Measurements from ENCODE around the gene SCN5A.

DNA sequence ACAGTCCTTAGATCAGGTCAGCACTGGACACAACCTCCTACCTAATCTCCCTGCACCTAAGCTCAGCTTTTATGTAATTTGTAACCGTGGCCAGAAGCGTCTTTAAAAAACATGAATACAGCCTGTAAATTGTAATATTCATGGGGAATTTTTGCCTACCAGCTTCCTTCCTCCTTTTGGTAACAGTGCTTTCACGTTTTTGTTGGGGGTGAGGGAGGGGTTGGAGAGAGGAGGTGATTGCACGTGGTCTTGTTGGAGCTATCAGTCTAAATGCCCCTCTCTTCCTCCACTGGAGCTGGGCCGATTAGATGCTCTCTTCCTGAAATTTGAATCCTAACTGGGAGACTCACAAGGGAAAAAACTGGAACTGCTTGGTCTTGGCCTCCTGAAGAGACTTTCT, 35.1 kb upstream of the SCN5A start:
- TF ChIP-seq, protein P1, sequence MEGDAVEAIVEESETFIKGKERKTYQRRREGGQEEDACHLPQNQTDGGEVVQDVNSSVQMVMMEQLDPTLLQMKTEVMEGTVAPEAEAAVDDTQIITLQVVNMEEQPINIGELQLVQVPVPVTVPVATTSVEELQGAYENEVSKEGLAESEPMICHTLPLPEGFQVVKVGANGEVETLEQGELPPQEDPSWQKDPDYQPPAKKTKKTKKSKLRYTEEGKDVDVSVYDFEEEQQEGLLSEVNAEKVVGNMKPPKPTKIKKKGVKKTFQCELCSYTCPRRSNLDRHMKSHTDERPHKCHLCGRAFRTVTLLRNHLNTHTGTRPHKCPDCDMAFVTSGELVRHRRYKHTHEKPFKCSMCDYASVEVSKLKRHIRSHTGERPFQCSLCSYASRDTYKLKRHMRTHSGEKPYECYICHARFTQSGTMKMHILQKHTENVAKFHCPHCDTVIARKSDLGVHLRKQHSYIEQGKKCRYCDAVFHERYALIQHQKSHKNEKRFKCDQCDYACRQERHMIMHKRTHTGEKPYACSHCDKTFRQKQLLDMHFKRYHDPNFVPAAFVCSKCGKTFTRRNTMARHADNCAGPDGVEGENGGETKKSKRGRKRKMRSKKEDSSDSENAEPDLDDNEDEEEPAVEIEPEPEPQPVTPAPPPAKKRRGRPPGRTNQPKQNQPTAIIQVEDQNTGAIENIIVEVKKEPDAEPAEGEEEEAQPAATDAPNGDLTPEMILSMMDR (conservative IDR thresholded peaks at IDR 0.05): no peak
- TF ChIP-seq EZH2 (IDR thresholded peaks at IDR 0.05; ENCODE audit: low read depth): no peak

Measured in PC-9 (cell line).